ENCODE results near the gene TMEM117. TPM values are rescaled to one million over a fixed set of nuclear protein-coding genes. Genes with fewer than 3 reads are reported as not detected.
A peak's percentile ranks its signal among the peaks of the same experiment; 100 is the strongest.

Gene TMEM117
- total RNA-seq, 6 experiments from 2014 or later: 5.5 to 8.8 (median 7.0) TPM

DNA sequence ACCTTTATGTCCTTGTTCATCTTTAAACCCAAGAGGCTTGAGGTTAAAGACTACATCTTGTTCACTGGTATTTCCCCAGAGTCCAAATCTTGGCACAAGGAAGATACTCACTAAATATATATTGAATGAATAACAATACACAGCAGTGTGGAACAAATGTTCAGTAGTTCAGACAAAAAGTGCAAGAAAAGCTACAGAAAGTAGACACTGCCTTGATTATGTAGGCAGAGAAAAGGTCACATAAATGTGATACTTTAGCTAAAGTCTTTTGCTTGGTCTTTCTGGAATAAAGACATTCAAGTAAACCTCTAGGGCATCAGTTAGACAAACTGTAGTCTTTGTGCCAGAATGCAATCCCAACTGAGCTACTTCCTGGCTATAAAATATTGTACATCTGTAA lies 157.0 kb downstream of the TMEM117 start:
- Mint-ChIP-seq H3K36me3 (ENCODE audit: low read depth) (no peaks in the 10 kb centered on the region), H3K9me3 (no peaks in the 10 kb centered on the region), H3K4me1 (ENCODE audit: low read depth) (peaks cover 31% of the 10 kb centered on the region), H3K4me3 (no peak overlapping the region), H3K27ac (no peak overlapping the region), H3K27me3 (ENCODE audit: insufficient read depth) (no peaks in the 10 kb centered on the region)
- TF ChIP-seq CTCF (IDR thresholded peaks at IDR 0.05): no peak
- no peak for DNase-seq

DNA sequence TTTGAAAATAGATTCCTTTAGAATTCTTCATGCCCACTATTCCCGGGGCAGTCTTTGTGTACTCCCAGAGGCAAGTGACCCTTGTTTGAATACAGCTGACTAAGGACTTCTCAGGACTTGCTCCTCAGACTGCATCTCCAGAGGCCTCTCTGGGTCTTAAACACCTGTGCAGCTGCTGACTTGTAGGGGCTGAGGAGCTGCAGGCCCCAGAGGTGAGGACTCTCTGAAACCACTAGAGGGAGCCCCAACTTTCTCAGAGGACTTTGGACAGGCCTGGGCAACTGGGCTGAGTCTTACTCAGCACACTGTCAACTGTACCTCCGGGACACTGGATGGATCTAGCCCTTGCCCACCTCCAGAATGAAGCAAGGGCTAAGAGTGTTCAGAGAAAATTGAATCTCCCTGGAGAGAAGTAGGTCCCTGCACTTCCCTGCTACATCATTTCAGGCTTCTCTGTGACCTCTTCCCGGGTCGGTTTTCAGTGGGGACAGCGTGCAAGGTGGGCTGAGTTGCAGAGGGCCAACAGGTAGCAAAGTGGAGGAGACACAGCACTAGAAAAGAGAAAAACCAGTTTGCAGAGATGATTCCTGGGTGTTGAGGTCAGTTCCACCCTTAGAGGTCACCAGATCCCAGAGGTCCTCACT lies 164.6 kb downstream of the TMEM117 start:
- Mint-ChIP-seq H3K27me3 (ENCODE audit: insufficient read depth) (no peaks in the 10 kb centered on the region), H3K4me3 (no peak overlapping the region), H3K4me1 (ENCODE audit: low read depth) (peaks cover 11% of the 10 kb centered on the region), H3K9me3 (no peaks in the 10 kb centered on the region), H3K27ac (no peak overlapping the region), H3K36me3 (ENCODE audit: low read depth) (no peaks in the 10 kb centered on the region)
- TF ChIP-seq CTCF (IDR thresholded peaks at IDR 0.05): peak; percentile 90
- DNase-seq: peak; percentile 61

GRCh38 chr12:44002607-44003006 lies 166.7 kb downstream of the TMEM117 start:
- Mint-ChIP-seq H3K4me1 (ENCODE audit: low read depth) (peaks cover 11% of the 10 kb centered on the region), H3K9me3 (0 out of 2 replicates have a peak, but pooled peaks cover under 1% of the 10 kb centered on the region), H3K36me3 (ENCODE audit: low read depth) (peaks cover under 1% of the 10 kb centered on the region)

GRCh38 chr12:44003721-44004120 lies 167.8 kb downstream of the TMEM117 start:
- Mint-ChIP-seq H3K9me3 (peaks cover 11% of the 10 kb centered on the region), H3K36me3 (ENCODE audit: low read depth) (peaks cover 12% of the 10 kb centered on the region), H3K4me1 (ENCODE audit: low read depth) (peaks cover 11% of the 10 kb centered on the region), H3K27ac (no peak overlapping the region), H3K4me3 (no peak overlapping the region), H3K27me3 (ENCODE audit: insufficient read depth) (no peaks in the 10 kb centered on the region)
- TF ChIP-seq CTCF (IDR thresholded peaks at IDR 0.05): no peak
- no peak for DNase-seq

More at GRCh38 chr12:44002607-44003006, 166.7 kb downstream of the TMEM117 start:
- no peak for DNase-seq
- no peak for TF ChIP-seq CTCF (IDR thresholded peaks at IDR 0.05)
- no peak overlapping the region for H3K4me3 Mint-ChIP-seq
- no peak overlapping the region for H3K27ac Mint-ChIP-seq
- H3K27me3 Mint-ChIP-seq (ENCODE audit: insufficient read depth): no peaks in the 10 kb centered on the region

DNA sequence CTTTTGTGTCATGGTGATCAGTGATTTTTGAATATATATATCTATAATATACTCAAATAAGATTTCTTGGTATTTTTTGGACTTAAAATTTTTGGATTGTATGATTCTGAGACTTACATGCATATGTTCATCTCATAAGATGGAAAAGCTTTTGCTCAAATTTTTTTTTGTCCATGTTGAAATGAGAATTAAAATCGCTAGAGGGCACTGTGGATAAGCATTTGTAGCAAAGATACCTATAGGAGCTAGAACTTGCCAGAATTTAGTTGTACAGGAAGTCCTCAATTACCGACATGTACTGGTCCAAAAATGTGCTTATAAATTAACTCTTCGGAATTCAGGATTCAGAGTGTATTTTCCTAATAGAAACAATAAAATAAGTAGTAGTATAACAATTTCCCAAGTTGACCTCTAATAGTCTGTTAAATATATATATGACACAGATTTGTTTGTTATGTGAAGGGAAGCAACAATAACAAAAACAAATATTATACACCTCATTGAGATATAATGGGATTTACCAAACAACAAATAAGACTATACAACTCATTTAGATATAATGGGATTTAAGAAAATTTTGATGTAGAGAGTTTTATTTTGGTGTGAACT lies 179.6 kb downstream of the TMEM117 start:
- H3K9me3 Mint-ChIP-seq: no peaks in the 10 kb centered on the region
- peak; percentile 83 for TF ChIP-seq CTCF (IDR thresholded peaks at IDR 0.05)
- no peaks in the 10 kb centered on the region; the same call in 1 of the 2 replicates for H3K27me3 Mint-ChIP-seq (ENCODE audit: insufficient read depth)
- H3K36me3 Mint-ChIP-seq (ENCODE audit: low read depth): no peaks in the 10 kb centered on the region
- H3K4me3 Mint-ChIP-seq: no peak overlapping the region
- H3K4me1 Mint-ChIP-seq (ENCODE audit: low read depth): no peaks in the 10 kb centered on the region
- DNase-seq: peak; percentile 42
- H3K27ac Mint-ChIP-seq: no peak overlapping the region

Data from HFFc6 (cell line).